SK-N-MC (cell line): ENCODE measurements around the gene UQCRHL.
A peak's percentile ranks its signal among the peaks of the same experiment; 100 is the strongest.
"Not testable (repeated sequence)": the region's sequence is repeated elsewhere in the genome, so short reads cannot be mapped to it uniquely, and the experiment has no call there.

ENCODE experiments used
- DNase-seq: peaks from one replicate; pipeline ENCODE4 v3.0.0-alpha.2; 2011; ENCODE audit warnings: low read depth, low spot score
- H3K27ac ChIP-seq: fragments of 200-600 bp; sonication (generic); 2 replicates; pipeline ENCODE4 v1.5.1; 2016; ENCODE audit warnings: mixed run types
- H3K36me3 ChIP-seq: fragments of 200-600 bp; sonication (generic); 2 replicates; pipeline ENCODE4 v1.6.1; 2017; ENCODE audit warnings: antibody characterized with exemption, low read length, mixed read lengths; ENCODE audit not compliant: insufficient read depth
- H3K4me3 ChIP-seq: fragments of 200-600 bp; sonication (generic); 2 replicates; pipeline ENCODE4 v1.5.1; 2016
- H3K9ac ChIP-seq: fragments of 200-600 bp; sonication (generic); 2 replicates; pipeline ENCODE4 v1.8.0; 2017; ENCODE audit warnings: mixed run types, mixed read lengths; ENCODE audit not compliant: insufficient read length
- H3K9me3 ChIP-seq: fragments of 200-600 bp; sonication (generic); 2 replicates; pipeline ENCODE4 v1.6.1; 2017; ENCODE audit warnings: low read depth, mild to moderate bottlenecking, antibody characterized with exemption, low read length, moderate library complexity, mixed read lengths
- EZH2 ChIP-seq: fragments of 200-600 bp; sonication (generic); IDR thresholded peaks from one replicate; pipeline ENCODE4 v1.6.1; 2017; ENCODE audit warnings: antibody characterized with exemption
- FOXP2 ChIP-seq: optimal IDR thresholded peaks from 2 replicates; pipeline ENCODE3; 2011; ENCODE audit warnings: mild to moderate bottlenecking, moderate library complexity; ENCODE audit not compliant: insufficient read depth; ENCODE audit errors: extremely low read length, control extremely low read depth
- POLR2AphosphoS5 ChIP-seq: IDR thresholded peaks from 2 replicates; pipeline ENCODE4 v1.6.1; 2012; ENCODE audit warnings: mild to moderate bottlenecking, low read depth, low read length, borderline replicate concordance

UQCRHL gene

DNA sequence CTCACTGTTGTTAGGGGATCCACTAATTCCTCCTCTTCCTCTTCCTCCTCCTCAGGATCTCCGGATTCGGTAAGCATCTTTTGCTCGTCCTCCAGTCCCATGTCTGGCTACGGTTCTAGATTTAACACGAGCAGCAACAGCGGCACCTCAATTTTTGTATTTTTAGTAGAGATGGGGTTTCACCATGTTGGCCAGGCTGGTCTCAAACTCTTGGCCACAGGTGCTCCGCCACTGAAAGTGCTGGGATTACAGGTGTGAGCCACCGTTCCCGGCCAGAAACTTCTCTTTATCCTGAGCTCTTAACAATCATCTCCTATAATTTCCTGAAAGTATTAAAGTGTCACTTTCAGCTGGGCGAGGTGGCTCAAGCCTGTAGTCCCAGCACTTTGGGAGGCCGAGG lies at the start of gene UQCRHL:
Gene UQCRHL (minus strand): TSS at position 101 of the 400 bp plus-strand sequence. CDS start 0 bp downstream, at position 101.
- not testable (repeated sequence) for H3K4me3 ChIP-seq, H3K9me3 ChIP-seq, DNase-seq, H3K9ac ChIP-seq, H3K27ac ChIP-seq, H3K36me3 ChIP-seq

DNA sequence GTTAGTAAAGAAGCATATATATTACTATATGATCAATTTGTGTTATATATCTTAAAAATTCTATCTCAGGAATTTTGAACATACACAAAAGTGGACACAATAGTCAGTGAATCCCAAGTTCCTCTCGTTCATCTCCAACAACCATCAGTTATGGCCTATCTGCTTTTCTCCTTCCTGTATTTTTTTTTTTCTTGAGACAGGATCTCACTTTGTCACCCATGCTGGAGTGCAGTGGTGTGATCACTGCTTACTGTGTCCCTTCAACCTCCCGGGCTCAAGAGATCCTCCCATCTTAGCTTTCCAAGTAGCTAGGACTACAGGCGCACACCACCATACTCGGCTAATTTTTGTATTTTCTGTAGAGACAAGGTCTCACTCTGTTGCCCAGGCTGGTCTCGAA lies 49.4 kb upstream of the UQCRHL start:
- H3K9me3 ChIP-seq = no peaks in the 10 kb centered on the region
- H3K36me3 ChIP-seq = no peaks in the 10 kb centered on the region
- no peak for DNase-seq
- no peak overlapping the region for H3K27ac ChIP-seq
- no peak overlapping the region for H3K4me3 ChIP-seq
- TF ChIP-seq EZH2 = no peak
- H3K9ac ChIP-seq = no peak overlapping the region

DNA sequence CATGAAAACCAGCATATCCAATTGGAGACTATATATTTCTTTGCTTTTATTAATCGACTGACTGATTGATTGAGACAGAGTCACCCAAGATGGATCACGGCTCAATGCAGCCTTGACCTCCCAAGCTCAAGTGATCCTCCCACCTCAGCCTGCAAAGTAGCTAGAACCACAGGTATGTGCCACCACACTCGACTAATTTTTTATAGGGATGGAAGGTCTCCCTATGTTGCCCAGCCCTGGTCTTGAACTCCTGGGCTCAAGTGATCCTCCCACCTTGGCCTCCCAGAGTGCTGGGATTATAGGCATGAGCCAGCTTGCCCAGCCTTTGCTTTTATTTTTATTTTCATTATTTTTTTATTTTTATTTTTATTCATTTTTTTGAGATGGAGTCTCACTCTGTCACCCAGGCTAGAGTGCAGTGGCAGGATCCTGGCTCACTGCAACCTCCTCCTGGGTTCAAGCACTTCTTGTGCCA lies 45.4 kb upstream of the UQCRHL start:
- no peak for TF ChIP-seq EZH2
- TF ChIP-seq POLR2AphosphoS5 = no peak
- no peak for TF ChIP-seq FOXP2
- no peak overlapping the region for H3K9ac ChIP-seq
- H3K36me3 ChIP-seq = no peaks in the 10 kb centered on the region
- H3K27ac ChIP-seq = no peak overlapping the region
- no peaks in the 10 kb centered on the region for H3K9me3 ChIP-seq
- no peak for DNase-seq
- no peak overlapping the region for H3K4me3 ChIP-seq

DNA sequence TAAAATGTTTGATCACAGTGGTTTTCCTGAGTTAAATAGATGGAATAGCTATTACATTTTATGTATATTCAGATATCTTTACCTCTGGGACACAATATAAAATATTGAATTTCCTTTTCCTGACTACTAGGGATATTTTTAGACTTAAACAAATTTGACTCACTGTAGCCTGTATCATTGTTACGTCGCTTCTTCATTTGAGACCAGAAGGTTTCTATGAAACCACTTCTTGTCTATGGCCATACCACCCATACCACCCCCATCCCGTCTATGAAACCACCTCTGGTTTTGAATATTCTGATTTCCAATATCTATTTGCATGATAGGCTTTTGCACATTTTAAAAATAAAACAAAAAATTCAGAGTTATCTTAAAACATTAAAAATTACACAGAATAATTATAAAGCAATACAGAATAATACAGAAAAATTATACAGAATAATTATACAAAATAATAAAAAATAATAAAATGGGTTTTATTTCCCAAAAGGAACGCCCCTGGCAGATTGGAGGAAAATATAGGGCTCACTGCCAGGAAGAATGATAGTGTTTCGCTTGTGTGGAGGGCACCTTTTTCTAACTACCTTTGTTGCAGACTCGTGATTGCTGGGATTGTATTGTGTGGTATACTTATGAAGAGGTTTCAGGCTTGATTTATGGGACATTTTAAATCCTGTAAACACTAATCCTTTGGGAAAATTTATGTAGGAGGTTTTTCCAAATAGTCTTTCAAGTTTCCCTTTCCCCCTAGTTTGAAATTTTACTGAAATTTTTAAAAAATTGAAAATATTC lies 44.8 kb upstream of the UQCRHL start:
- H3K9me3 ChIP-seq = no peaks in the 10 kb centered on the region
- no peaks in the 10 kb centered on the region for H3K36me3 ChIP-seq
- DNase-seq = no peak
- H3K4me3 ChIP-seq = peak overlapping the region; percentile 60; the same call in 1 of the 2 replicates
- TF ChIP-seq FOXP2 = no peak
- no peak for TF ChIP-seq POLR2AphosphoS5
- TF ChIP-seq EZH2 = no peak
- peak overlapping the region; percentile 34 for H3K9ac ChIP-seq
- H3K27ac ChIP-seq = peak overlapping the region; percentile 95

DNA sequence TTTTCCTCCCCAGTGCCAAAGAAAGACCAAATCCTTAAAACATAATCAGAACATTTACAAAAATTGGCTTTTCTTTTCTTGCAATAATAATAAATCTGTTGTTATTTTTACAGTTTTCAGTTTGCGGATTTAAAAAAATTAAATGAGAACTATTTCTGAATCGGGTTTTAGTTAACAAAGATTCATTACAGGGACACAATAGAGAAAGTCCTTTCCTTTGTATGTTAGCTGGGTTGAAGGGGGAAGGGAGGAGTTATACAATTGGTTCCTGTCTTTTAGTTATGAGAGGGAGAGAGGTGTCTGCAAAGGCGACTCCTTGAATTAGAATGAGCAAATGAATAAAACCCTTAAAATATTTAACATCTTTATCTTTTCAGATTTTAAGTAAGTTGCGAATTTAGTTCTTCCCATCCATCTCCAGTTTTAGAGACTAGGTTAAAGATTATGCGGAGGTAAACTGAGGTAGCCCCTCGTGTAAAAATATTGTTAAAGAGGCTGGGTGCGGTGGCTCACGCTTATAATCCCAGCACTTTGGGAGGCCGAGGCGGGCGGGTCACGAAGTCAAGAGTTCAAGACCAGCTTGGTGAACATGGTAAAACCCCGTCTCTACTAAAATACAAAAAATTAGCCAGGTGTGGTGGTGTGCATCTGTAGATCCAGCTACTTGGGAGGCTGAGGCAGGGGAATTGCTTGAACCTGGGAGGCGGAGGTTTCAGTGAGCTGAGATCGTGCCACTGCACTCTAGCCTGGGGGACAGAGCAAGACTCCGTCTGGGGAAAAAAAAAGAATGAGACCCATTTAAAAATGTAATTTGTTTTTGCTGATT lies 44.0 kb upstream of the UQCRHL start:
- peak overlapping the region; percentile 86 for H3K9ac ChIP-seq
- H3K9me3 ChIP-seq = no peaks in the 10 kb centered on the region
- H3K36me3 ChIP-seq = no peaks in the 10 kb centered on the region
- H3K27ac ChIP-seq = peak overlapping the region; percentile 95
- H3K4me3 ChIP-seq = peak overlapping the region; percentile 60
- no peak for DNase-seq
- TF ChIP-seq EZH2 (no peak), FOXP2 (no peak), POLR2AphosphoS5 (no peak)

DNA sequence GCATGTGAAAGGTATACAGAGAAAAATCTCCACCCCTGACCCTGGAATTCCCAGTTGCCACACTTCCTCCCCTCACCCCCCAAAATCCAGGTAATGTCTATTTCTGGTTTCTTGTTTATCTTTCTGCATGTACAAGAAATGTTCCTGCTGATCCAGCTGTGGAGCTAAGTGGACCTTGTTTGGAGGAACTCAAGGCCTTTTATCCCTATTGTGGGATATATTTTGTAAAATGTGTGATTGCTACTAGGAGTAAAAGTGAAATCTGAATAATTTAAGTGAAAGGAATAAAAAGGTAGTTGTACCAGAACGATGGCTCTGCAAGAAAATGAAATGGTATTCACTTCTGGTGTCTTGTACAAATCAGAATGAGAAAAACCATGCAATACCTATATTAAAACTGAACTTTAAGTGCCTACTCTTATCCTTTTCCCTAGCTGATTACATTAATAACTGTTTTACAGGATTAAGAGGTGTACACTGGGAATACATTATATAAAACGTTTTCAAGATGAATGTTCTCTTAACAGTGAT lies 43.1 kb upstream of the UQCRHL start:
- Histone ChIP-seq H3K9ac (peak overlapping the region; percentile 86), H3K4me3 (peak overlapping the region; percentile 92), H3K9me3 (no peaks in the 10 kb centered on the region), H3K27ac (peak overlapping the region; percentile 95), H3K36me3 (no peaks in the 10 kb centered on the region)
- no peak for TF ChIP-seq POLR2AphosphoS5
- TF ChIP-seq FOXP2 = no peak
- TF ChIP-seq EZH2 = no peak
- DNase-seq = no peak

DNA sequence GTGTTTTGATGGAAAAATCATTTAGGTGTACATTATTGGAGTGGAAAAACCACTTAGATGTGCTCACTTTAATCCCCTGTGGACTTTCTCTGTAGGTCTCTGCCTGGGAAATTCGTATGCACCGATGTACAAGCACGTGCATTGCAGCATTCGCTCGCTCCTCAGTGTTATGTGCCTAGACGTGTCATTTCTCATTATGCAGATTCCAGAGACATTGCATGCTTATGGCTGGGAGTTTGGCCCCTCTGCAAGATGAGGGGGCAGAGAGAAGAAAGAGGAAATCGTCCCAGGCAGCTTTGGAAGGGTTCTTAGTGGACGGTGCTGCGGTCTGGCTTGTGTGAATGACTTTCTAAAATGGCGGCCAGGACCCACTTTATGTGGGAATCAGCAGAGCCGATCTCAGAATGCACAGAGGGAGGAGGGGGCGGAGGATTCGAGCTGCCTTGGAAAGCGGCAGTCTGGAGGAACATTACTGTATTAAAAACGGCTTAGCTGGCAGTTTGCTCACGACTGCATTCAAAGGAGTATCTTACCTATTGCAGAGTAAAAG lies 42.4 kb upstream of the UQCRHL start:
- H3K27ac ChIP-seq = peak overlapping the region; percentile 95

More for the DNA sequence above, 42.4 kb upstream of the UQCRHL start:
- Histone ChIP-seq H3K9me3 (no peaks in the 10 kb centered on the region), H3K9ac (peak overlapping the region; percentile 86), H3K4me3 (peak overlapping the region; percentile 92), H3K36me3 (no peaks in the 10 kb centered on the region)
- no peak for TF ChIP-seq EZH2
- TF ChIP-seq POLR2AphosphoS5 = peak; percentile 63
- TF ChIP-seq FOXP2 = no peak
- peak; percentile 75 for DNase-seq
